GM12864 (cell line): ENCODE data around the gene MLYCD.

Experiments
- DNase-seq: peaks from one replicate; pipeline ENCODE4 v3.0.0-alpha.2; 2011; ENCODE audit warnings: low read depth
- H3K4me3 ChIP-seq: 2 replicates; pipeline ENCODE4 v1.5.1; 2011; ENCODE audit warnings: mild to moderate bottlenecking, low read depth, low read length, control low read depth
- CTCF ChIP-seq: IDR thresholded peaks from 2 replicates; pipeline ENCODE4 v1.5.1; 2011; ENCODE audit warnings: low read depth, mild to moderate bottlenecking, moderate library complexity, low read length, control low read depth, inconsistent platforms; ENCODE audit errors: missing control alignments

Gene MLYCD

GRCh38 chr16:83960521-83961249 is 61.8 kb downstream of the MLYCD start:
- TF ChIP-seq CTCF = no peak

GRCh38 chr16:83961591-83961990 is 62.7 kb downstream of the MLYCD start:
- no peak overlapping the region for H3K4me3 ChIP-seq
- no peak for TF ChIP-seq CTCF
- no peak for DNase-seq

More at GRCh38 chr16:83960521-83961249, 61.8 kb downstream of the MLYCD start:
- DNase-seq = no peak
- no peak overlapping the region for H3K4me3 ChIP-seq

- DNase-seq = no peak
- no peak for TF ChIP-seq CTCF
- H3K4me3 ChIP-seq = no peak overlapping the region
These were observed 64.6 kb downstream of the MLYCD start for GRCh38 chr16:83963277-83964119.

- no peak for DNase-seq
- H3K4me3 ChIP-seq = no peak overlapping the region
- no peak for TF ChIP-seq CTCF
These were observed 65.9 kb downstream of the MLYCD start for GRCh38 chr16:83964684-83965443.

GRCh38 chr16:83965444-83966152 is 66.7 kb downstream of the MLYCD start:
- H3K4me3 ChIP-seq = no peak overlapping the region
- no peak for DNase-seq
- no peak for TF ChIP-seq CTCF

- TF ChIP-seq CTCF = no peak
- no peak for DNase-seq
These were observed 67.3 kb downstream of the MLYCD start for GRCh38 chr16:83966153-83966696.

More at GRCh38 chr16:83966153-83966696, 67.3 kb downstream of the MLYCD start:
- H3K4me3 ChIP-seq = no peak overlapping the region
